HG03280 (cell line): ENCODE data around the gene PALLD.

Experiments used
- ATAC-seq: cut with Tn5 transposase; IDR thresholded peaks from one replicate; pipeline ENCODE4 v1.9.1; 2021; ENCODE audit warnings: mild to moderate bottlenecking, moderate library complexity; ENCODE audit not compliant: unreplicated experiment

The PALLD gene

DNA sequence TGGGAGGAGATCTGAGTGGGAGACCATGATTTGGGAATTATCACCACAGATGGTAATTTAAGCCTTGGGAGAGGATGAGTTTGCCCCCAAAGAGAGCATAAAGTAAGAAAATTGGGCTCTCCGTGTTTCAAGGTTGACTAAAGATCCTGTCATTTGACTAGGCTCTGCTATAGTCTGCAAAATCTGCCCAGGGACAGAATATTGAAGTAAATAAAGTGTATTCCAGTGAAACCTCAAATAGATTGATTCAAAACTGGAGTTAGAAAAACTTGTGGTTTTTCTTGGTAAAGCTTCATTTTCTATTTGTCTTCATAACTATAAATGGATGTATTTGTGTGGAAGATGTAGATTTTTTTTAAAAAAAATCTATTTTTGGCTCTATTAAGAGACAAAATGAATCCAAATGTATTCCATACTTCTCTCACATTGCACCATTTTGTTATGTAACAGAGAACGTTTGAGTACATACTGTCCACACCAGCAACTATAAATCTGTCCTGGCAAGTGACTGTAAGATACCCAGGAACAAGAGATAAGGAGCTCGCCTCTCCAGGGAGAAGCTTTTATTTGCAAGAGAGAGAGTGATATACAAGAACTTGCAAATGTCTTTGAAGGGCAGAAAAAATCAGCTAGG is 343.0 kb downstream of the PALLD start:
- no peak for ATAC-seq

DNA sequence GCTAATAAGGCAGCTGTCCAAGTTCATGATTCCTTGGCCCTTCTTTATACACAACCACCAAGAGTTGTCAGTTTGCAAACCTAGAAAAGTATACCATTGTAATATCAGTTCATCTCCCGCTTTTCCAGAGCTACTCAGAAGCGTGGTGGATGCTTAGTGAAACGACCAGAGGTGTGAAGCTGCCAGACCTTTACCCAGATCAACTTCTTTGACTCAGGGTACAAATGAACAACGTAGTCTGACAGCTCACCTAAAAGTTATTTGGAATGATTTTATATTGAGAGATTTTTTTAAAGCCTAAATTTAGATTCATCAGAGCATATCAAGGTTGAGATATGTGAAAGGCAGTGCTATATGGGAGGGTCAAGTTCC is 343.5 kb downstream of the PALLD start:
- no peak for ATAC-seq

DNA sequence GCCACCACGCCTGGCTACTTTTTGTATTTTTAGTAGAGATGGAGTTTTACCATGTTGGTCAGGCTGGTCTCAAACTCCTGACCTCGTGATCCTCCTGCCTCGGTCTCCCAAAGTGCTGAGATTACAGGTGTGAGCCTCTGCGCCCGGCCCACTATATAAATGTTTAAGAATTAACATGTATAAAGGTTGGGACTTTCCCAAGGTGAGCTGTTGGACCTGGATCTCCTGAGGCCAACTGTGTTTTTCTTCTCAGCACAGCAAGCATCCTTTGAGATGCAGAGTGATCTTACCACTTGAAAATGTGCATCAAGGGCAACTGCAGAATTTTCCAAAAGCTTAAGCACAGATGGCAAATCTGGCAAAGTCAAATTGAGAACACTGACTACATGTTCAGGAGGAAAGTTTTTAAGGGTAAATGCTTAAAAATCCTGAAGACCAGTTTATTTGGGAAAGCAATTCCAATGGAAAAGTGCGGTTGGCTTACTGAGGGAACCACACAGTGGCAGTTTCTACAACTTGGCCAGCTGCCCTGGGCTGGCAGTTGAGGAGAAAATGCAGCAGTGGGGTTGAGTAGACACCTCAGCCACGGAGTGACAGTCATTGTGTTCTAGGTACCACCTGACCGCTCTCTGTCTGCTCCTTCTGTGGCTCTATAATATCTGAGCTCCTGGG is 344.3 kb downstream of the PALLD start:
- no peak for ATAC-seq

DNA sequence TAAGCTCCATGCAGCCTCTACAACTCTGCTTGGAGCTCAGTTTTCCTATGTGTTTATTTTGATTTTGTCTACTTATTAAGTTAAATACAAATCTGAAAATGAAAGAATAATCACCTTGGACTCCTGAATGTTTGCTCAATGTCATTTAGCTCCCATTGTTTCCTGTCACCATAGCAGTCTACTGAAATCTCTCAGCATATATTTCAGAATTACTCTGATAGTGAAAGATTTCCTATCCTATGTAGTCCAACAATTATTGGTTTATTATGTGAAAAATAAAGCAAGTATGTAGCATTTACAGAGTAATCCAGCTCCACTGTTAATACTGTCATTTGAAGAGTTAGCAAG is 344.8 kb downstream of the PALLD start:
- no peak for ATAC-seq

DNA sequence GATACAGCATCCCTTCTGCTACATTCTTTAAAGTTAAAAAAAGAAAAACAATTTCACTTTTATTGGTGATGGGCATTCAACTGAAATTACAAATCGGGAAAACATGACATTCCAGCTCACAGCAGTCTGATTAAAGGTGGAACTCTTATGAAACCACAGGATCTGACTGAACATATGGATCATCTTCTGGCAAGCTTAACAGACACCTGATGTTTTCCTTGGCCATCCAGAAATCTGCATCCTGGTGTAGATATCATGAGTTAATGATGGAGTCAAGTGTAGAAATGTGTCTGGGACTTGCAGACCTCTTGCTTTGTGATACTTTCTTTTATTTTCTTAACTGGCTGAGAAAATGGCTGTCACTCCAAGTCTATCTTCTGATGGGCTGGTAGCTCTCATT is 345.3 kb downstream of the PALLD start:
- no peak for ATAC-seq

DNA sequence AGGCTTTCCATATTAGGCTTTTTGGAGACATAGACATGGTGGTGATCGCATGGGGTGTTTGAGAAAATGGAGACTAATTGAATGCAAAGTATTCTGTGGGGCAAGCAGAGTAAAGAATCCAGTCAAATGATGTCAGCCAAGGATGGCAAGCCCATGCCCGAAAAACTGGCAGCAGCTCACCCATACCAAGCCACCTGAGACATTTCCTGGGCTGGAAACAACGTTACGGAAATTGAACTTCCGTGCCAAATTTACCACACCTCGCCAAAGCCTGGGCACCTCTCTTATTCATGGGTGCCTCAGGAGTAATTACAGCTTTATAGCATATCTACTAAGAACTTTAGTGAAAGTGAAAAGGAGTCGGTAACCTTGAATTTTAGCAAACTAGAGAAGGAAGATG is 346.8 kb downstream of the PALLD start:
- ATAC-seq = no peak

DNA sequence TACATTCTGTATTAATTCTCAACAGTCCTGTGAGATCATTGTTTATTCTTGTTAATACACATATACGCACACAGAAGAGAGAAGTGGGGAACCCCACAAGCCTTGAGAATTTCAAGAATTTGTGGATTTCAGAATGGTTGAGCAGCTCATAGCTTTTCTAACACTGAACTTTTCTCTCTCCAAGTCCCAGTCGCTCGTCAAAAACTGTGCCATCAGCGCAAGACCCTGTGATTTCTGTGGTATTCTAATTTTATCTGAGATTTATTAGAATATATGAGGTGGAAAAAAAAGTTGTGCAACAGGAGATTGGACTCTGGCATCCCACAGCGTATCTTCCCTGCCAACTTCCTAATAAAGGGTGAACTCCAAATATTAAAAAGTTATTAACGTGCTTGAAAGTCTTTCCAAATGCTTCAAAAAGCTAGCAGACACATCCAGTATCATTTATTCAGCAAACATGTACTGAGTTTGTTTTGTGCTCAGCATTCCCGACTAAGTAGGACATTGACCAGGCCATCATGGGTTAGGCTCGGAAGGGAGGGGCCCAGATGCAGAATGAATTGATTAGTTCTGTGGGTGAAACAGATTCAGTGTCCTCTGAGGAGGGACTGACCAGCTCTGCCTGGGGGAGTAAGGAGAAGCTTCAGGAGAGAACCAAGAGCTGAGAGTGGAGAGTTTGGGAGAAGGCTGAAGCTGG is 347.6 kb downstream of the PALLD start:
- no peak for ATAC-seq

DNA sequence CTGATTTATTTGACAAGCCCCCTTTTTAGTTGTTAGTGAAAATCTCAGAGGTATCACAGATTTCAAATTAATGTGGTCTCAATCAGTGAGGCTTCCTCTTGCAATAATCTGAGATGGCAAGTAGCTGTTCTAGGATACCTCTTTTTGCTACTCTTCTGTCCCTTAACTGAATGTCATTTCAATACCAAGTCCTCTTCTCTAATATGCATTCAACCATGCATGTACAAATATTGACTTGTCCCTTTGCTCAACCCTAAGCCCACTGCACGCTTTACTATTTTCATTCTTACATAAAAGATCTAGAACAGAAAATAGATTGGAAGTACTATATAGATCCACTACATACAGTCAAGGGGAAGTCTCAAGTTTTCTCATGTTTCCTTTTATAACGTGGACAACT is 349.0 kb downstream of the PALLD start:
- ATAC-seq = no peak

DNA sequence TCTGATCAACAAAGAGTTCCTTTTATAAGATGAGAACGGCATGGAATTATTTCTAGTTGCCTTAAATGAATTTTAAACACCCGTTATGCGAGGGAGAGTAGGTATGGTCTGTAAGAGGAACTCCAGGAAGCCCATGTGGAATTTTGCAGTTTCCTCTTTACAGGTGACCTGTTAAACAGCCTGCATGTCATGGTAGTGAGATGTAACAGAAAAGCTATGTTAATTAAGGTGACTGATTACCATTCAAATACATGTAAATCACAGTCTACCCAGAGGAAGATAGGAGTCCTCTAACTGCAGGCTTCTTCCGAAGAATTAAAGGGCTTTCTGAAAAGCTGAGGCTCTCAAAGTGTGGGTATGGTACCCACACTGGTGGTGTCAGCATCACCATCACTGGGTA is 349.6 kb downstream of the PALLD start:
- ATAC-seq = no peak

DNA sequence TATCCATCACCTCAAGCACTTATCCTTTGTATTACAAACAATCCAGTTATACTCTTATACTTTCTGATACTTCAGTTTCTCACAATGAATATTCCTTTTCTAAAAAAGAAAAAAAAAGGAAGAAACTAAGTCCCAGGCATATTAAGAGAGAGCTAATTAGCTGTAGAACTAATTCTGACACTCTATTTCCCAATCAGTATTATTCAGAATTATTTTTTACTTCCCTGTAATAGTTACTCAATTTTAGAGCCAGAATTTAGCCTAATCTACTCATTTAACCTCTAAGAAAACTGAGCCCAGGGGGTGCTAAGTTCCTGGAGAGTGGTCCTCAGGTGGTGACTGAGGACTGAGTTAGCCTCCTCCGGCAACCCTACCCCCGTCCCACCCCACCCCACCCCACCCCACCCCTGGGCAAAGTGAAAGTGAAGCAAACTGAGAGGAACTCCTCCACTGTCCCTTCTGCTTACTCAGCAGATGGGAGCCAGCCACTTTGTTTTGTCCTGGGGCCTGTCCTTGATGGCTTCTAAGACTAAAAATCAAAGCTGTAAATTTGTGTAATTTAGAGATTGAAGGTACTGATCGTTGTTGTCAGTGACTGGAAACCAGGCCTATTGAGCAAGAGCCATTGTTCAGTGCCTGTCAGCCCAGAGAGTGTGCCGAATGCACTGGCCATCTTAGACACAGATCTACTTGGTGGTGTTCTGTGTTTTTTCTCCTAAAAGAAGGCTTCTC is 351.1 kb downstream of the PALLD start:
- ATAC-seq = no peak

DNA sequence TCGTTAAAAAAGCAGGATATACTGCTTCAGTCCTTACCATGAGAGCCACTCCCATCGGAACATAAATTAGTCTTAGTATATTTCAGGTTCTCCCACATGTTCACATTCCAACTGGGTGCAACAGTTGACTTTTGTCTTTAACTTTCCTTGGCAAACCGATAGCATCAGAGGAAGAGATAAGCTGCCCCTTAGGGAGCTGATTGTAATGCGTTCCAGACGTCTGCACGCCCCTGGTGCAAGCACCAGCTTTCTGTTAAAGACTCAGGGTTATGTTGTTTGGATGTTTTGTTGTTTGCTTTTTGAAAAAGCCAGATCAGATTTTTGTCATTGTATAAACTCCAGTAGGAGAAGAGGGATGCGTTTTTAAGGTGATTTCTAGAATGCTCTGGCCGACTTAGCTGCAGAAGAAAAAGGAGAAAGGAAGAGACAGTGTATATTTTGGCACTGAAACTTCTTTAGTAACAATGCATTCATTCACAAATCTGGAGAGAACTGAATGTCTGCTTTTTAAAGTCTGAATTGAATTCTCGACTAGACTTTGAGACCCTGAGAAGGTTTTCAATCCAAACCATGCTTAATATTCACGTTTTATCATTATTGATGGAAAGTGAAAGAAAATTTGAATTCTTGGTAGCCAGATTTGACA is 352.3 kb downstream of the PALLD start:
- ATAC-seq = no peak

DNA sequence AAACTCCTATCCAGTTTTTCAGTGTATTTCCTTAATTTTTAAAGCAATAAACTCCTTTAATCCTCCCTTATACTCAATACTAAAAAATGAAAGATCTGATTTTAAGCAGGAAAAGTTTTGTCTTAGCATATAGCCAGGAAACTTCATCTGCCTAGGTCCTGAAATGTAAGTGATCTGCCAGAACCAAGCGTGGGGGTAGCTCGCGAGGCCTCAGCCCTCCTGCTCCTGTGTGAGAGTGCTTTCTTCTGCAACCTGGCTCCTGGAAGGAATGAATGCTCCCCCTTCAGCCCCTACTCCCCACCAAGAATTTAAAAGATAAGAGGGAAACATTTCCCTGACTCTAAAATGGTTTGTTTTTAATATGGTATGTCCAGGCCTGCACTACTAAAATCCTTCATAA is 353.1 kb downstream of the PALLD start:
- no peak for ATAC-seq

DNA sequence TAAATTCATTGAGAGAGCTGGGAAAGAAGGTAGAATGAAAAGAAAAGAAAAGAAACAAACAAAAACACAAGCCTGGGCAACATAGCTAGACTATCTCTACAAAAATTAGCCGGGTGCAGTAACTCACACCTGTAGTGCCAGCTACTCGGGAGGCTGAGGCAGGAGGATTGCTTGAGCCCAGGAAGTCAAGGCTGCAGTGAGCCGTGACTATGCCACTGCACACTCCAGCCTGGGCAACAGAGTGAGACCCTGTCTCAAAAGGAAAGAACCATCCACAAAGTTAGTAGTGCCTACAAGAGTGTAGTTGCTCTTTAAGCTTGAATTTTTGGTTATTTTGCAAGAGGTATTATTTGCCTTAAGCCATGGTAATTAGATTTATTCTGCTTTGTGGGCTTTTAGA is 355.5 kb downstream of the PALLD start:
- no peak for ATAC-seq

DNA sequence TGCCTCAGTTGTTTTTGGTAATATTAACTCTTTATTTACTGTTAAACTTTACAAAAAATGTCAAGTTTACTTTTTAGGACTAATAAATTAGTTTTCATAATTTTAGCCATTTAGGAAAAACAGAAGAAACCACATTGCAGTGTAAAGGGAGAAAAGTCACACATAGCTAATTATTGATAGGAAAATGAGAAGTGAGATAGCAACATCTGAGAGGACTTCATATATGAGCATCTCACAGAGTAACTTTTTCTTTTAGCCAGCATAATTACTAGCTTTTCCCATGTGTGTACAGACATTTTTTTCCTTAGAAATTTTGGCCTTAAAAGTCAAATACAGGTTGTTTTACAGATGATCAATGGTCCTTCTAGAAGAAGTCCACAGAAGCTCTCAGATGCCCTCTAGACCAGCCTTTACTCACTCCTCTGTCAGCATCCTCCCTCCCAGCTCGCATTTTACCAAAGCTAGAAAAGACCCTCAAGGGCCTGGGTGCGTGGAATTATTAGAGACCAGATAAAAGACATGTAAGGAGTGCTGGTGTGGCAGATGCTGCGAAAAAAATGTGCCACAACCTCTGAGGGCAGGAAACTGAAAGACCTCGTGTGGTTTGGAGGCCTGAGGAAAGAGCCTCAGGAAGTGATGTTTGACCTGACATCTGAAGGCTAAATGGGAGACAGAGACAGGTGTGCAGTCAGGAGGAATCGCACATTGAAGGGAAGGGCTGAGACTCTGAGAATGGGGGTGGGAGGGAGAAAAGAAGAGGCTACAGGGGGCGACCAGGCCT is 356.3 kb downstream of the PALLD start:
- no peak for ATAC-seq

DNA sequence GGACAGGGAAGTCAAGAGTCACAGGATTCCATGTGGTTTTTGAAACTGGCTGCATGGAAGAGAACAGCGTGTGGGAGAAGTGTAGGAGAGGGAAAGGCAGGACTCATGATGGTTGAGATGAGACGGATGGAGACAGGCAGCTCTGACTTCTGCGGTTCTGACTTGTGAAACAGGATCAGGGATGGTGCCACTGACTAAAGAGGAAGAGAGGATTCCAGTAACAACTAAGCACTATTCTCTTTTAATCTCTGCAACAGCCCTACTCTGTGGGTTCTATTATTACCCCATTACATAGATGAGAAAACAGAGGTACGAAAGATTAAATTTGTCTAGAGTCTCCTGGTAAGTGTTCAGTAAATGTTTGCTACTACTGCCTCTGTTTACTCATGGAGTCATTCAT is 356.9 kb downstream of the PALLD start:
- ATAC-seq = no peak

DNA sequence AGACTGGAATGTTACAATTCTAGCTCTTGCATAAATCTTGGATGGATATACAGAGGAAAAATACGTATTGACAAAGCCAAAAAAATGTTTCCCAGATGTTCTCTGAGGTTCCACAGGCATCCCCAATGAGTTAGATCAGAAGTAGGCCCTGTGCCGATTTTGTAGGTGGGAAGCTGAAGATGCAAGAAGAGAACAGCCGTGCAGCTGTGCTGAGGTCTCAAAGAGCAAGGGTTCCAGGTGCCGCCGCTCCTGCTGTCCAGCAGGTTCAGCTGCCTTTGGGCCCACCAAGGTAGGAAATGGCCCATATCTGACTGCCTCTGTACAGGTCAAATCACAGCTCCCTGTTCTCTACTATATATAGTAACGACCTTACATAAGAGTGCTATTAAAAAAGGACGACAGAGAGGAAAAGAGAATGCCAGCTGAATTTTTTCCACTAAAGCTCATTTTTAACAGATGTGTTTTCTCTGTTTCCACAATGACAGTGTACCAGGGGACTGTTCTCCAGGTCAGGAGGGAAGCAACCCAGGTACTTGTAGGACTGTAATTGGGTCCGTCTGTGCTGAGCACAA is 357.6 kb downstream of the PALLD start:
- ATAC-seq = no peak

DNA sequence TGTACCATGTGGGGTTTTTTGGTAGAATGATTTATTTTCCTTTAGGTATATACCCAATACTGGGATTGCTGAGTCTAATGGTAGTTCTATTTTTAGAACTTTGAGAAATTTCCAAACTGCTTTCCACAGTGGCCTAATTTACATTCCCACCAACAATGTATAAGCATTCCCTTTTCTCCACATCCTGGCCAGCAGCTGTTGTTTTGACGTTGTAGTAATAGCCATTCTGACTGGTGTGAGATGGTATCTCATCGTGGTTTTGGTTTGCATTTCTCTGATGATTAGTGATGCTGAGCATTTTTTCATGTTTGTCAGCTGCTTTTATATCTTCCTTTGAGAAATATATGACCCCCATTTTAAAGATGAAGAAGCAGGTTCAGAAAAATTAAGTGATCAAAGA is 359.5 kb downstream of the PALLD start:
- no peak for ATAC-seq

DNA sequence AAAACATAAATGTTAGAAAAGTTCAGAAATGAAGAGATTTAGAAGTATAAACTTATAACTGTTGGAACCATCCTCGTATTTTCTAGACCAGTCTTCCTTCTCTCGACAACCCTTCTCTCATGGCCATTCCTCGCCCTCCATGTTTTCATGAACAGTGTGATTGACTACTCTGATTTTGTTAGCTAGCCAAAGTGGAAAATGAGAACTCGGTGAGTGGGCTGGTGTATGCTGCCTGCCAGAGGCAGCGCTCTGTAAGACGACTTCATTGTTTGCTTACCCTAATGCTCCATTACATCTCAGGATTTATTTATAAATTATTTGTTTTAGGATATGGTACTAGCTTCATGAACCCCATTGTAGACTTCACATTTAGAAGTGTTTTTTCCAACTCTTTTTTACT is 360.2 kb downstream of the PALLD start:
- no peak for ATAC-seq

DNA sequence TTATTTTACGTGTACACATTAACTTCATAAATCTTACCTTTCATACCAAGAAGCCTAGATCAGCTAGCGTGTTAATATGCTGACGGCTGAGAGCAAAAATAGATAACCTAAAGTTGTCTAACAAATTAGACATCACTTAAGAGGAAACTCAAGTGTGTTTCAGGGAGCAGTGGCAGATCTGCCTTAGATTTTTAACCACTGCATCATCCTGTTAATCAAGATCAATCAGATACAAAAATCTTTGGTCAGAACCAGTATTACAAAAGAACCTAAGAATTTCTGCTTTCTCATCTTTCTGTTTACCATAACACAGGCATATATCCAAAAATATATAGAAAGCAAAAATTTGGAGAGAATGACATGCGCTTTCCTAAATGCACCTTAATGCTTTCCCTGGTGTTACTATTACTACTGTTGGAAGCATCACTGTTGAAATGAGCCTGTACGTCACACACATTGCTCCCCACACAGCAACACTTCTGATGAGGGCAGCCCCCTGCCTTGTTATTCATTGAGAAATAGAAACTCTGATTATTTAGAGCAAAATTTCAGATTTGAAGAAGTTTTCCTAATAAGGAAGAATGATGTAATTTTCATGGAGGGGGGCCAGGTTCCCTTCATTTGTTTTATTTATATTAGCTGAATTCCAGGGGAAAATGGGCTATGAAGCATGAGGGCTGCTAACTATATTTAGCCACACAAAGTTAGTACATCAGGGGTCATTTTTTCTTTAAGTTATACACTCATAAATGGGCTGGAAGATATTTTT is 360.9 kb downstream of the PALLD start:
- no peak for ATAC-seq

DNA sequence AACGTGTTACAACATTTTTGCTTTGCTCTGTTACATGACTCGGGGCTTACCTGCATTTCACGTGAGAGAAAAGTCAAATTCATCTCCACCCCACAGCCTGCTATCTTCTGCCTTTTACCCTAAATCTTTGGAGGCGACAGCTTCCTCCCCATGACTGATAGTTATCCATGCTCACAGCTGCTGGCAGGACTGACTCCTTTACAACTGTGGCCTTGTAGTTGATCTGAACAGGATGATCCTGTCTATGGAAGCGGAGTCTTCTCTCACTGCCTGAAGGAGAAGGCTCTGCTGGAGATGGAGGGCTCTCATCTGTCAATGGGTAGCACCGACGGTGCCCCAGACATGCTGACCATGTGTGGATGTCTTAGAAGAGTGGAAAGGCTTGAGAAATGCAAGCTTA is 362.2 kb downstream of the PALLD start:
- no peak for ATAC-seq
